ENCODE results near the gene HK3.

HK3 gene

GRCh38 chr5:176902102-176902814, 3.1 kb upstream of the HK3 start:
- Histone ChIP-seq H3K4me3 (no peak overlapping the region), H3K27me3 (no peaks in the 10 kb centered on the region), H3K4me1 (no peaks in the 10 kb centered on the region), H3K36me3 (peaks cover 44 to 53% (median 50%) of the 10 kb centered on the region in 3 donors), H3K9me3 (no peaks in the 10 kb centered on the region), H3K27ac (no peak overlapping the region)
- TF ChIP-seq CTCF (IDR thresholded peaks at IDR 0.05) = no peak
- no peak for DNase-seq
- intact Hi-C loops (cut with DNase I; ENCODE audit: low total_unique reads) = no loop called here

GRCh38 chr5:176901260-176902101, 2.3 kb upstream of the HK3 start:
- H3K4me1 ChIP-seq = no peaks in the 10 kb centered on the region
- TF ChIP-seq CTCF (IDR thresholded peaks at IDR 0.05) = no peak
- no peaks in the 10 kb centered on the region for H3K9me3 ChIP-seq
- H3K27ac ChIP-seq = no peak overlapping the region
- intact Hi-C loops (cut with DNase I; ENCODE audit: low total_unique reads) = no loop called here
- DNase-seq = no peak
- no peaks in the 10 kb centered on the region for H3K27me3 ChIP-seq
- peaks cover 36 to 46% (median 42%) of the 10 kb centered on the region in 3 donors for H3K36me3 ChIP-seq
- H3K4me3 ChIP-seq = no peak overlapping the region

DNA sequence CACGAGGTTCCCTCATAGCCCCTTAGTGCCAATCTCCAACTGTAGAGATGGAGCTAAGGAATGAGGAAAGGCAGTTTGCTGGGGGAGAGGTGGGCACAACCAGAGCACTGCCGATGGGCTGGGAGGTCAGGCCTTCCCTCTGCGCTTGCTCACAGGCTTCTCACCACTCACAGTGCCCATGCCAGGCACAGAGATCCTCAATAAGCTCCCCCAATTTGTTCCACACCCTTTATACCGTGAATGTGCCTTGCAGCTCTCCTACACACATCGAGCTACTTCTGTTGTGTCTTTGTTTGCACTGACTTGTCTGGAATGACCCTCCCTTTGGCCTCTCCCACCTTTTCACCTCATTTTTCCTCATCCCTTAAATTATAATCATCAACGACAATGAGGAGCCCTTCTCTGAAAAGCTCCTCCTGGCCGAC, 1.6 kb upstream of the HK3 start:
- H3K27ac ChIP-seq = no peak overlapping the region
- H3K27me3 ChIP-seq = no peaks in the 10 kb centered on the region
- H3K4me3 ChIP-seq = no peak overlapping the region
- H3K36me3 ChIP-seq = peaks cover 29 to 39% (median 35%) of the 10 kb centered on the region in 3 donors
- no peak for DNase-seq
- intact Hi-C loops (cut with DNase I; ENCODE audit: low total_unique reads) = no loop called here
- no peaks in the 10 kb centered on the region for H3K4me1 ChIP-seq
- TF ChIP-seq CTCF (IDR thresholded peaks at IDR 0.05) = no peak
- no peaks in the 10 kb centered on the region for H3K9me3 ChIP-seq

- no peak overlapping the region for H3K27ac ChIP-seq
- intact Hi-C loops (cut with DNase I; ENCODE audit: low total_unique reads) = no loop called here
- no peak overlapping the region for H3K4me3 ChIP-seq
- H3K9me3 ChIP-seq = no peaks in the 10 kb centered on the region
- no peak for DNase-seq
- H3K36me3 ChIP-seq = peaks cover 23 to 32% (median 29%) of the 10 kb centered on the region in 3 donors
- TF ChIP-seq CTCF (IDR thresholded peaks at IDR 0.05) = no peak
- no peaks in the 10 kb centered on the region for H3K4me1 ChIP-seq
- no peaks in the 10 kb centered on the region for H3K27me3 ChIP-seq
Observed at GRCh38 chr5:176899946-176900779, 1.0 kb upstream of the HK3 start.

DNA sequence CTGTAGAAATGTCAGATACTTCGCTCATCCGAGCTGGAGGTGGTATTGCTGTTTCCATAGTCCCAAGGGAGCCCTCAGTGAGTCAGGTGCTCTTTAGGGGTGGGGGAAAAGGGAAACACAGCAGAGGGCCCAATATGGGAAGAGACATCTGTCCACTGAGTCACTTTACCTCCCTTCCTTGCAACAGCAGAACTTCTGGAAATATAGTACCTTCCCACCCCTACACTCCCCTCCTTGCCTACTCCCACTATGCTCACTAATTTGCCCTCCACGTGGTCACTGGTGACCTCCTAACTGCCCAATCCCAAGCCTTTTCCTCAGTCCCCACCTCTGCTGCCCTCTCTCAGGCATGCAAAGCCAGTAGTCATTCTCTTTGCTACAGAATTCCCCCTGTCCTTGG, 1.9 kb downstream of the HK3 start:
- no peaks in the 10 kb centered on the region for H3K27me3 ChIP-seq
- H3K9me3 ChIP-seq = no peaks in the 10 kb centered on the region
- intact Hi-C loops (cut with DNase I; ENCODE audit: low total_unique reads) = no loop called here
- H3K27ac ChIP-seq = no peak overlapping the region
- no peak for TF ChIP-seq CTCF (IDR thresholded peaks at IDR 0.05)
- peaks cover 0 to 4% (median 0%) of the 10 kb centered on the region in 3 donors for H3K36me3 ChIP-seq
- H3K4me1 ChIP-seq = no peaks in the 10 kb centered on the region
- no peak for DNase-seq
- no peak overlapping the region for H3K4me3 ChIP-seq

Measured in tibial artery (tissue), 4 donors.